HG03521 (cell line): ENCODE measurements around the gene ZFAND3.
"Not testable (repeated sequence)": the region's sequence is repeated elsewhere in the genome, so short reads cannot be mapped to it uniquely, and the experiment has no call there.

Source experiments
- ATAC-seq: cut with Tn5 transposase; IDR thresholded peaks from one replicate; pipeline ENCODE4 v1.9.1; 2021; ENCODE audit warnings: mild to moderate bottlenecking, moderate library complexity; ENCODE audit not compliant: unreplicated experiment

ZFAND3 gene

DNA sequence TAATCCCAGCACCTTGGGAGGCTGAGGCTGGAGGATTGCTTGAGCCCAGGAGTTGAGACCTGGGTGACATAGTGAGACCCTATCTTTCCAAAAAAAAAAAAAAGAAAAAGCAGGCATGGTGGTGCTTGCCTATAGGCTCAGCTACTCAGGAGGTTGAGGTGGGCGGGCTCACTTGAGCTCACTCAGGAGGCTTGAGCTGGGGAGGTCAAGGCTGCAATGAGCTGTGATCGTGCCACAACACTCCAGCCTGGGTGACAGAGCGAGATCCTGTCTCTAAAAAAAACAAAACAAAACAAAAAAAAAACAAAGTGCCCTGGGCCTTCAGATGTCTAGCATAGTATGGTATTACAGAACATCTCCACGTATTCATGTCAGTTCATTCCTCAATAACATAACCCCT lies 42.9 kb downstream of the ZFAND3 start:
- ATAC-seq = no peak

GRCh38 chr6:37862992-37863391 lies 43.5 kb downstream of the ZFAND3 start:
- ATAC-seq = no peak

- no peak for ATAC-seq
Measured at GRCh38 chr6:37864250-37864649, 44.7 kb downstream of the ZFAND3 start.

DNA sequence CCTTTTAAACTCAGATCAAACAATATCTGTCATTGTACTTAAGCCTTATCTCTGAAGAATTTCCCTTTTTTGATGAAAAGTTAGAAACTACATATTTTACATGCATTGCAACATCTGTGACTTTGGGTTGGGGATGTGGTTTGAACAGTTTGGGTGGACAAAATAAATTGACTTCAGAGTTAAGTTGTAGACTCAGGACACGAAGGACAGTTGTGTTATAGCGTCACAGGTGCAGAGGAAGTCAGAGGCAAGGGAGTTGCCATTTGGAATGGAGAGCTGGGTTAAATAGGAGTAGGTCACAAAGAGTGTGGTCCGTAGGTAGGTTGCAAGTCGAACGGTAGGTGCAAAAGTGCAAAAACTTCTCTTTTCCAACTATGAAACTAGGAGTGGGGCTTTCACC lies 46.0 kb downstream of the ZFAND3 start:
- no peak for ATAC-seq

- ATAC-seq = no peak
Measured at GRCh38 chr6:37866590-37867507, 47.3 kb downstream of the ZFAND3 start.

DNA sequence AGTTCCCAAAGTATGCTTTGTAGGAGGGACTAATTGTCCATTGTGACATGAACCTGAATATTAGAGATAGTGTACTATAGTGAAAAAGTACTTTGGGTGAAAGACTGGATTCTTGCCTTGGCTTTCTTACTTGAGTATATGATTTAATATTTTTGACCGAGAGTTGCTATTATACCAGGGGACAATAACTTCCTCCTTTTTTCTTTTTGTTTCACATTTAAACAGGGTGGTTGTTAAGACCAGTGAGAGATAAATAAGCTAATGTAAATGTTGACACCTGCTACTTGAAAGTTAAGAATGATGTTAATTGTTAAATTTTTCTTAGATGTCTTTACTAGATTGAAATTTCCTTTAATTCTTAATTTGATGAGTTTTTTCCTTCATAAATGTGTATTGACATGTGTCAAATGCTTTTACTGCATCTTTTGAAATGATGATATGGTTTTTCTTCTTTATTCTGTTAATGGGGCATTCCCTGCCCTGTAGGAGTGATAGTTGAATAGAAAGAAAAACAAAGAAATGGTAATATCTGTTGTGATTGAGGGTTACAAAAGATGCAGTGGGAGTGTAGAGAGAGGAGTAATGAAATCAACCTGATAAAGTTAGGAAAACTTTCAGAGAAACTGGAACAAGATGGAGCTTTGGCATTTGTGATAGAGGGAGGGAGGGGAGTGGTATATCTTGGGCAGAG lies 48.4 kb downstream of the ZFAND3 start:
- ATAC-seq = no peak

- no peak for ATAC-seq
Measured at GRCh38 chr6:37868447-37868825, 48.9 kb downstream of the ZFAND3 start.

GRCh38 chr6:37871616-37872372 lies 52.3 kb downstream of the ZFAND3 start:
- no peak for ATAC-seq

DNA sequence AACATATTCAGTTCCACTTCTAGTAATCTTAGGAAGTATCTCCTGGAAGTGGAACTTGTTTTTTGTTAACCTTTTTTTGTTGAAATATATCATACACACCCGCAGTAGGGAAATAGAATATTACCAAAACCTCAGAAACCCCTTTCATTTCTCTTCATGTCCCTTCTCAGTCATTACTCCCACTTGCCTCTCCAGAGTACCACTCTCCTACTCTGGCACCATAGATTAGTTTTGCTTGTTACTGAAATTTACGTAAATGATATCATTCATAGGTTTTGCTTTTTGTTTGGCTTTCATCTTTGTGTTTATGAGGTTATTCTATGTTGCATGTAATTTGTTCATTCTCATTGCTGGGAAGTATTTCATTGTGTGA lies 52.8 kb downstream of the ZFAND3 start:
- ATAC-seq = no peak

DNA sequence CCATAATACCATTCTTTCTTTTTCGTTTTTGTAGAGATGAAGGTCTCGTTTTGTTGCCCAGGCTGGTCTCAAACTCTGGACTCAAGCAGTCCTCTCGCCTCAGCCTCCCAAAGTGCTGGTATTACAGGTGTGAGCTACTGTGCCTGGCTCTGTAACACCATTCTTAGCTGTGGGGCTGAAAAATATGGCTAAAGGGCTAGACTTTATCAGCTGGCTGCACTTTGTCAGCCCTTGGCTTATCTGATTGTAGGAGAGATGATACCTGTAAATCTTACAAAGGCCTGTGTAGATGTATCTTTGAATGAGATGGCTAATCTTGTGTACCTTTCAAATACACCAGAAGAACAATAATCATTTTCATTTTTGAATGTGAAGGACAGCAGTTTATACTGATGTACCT lies 55.2 kb downstream of the ZFAND3 start:
- ATAC-seq = no peak

- no peak for ATAC-seq
Measured at GRCh38 chr6:37875561-37876309, 56.2 kb downstream of the ZFAND3 start.

DNA sequence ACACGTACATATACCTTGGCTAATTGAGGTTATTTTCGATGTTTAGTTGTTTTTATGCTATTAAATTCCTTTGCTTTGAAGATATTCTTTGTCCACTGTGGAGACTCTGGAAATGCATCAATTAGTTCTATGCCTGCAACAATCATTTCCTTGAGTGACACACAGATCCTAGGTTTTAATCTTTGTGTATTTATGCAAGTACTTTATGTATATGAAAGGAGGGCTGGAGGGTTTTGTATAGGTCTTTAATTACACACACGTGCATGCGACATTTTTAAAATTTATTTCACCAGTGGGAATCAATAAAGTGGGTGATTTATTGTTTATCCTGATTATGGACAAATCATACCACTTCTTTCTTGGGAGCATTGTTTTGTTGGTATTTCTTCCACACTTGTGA lies 57.3 kb downstream of the ZFAND3 start:
- no peak for ATAC-seq

- no peak for ATAC-seq
Measured at GRCh38 chr6:37877373-37878149, 58.0 kb downstream of the ZFAND3 start.

GRCh38 chr6:37878150-37878710 lies 58.7 kb downstream of the ZFAND3 start:
- ATAC-seq = no peak

GRCh38 chr6:37880602-37881001 lies 61.1 kb downstream of the ZFAND3 start:
- not testable (repeated sequence) for ATAC-seq

GRCh38 chr6:37882292-37882691 lies 62.8 kb downstream of the ZFAND3 start:
- no peak for ATAC-seq

DNA sequence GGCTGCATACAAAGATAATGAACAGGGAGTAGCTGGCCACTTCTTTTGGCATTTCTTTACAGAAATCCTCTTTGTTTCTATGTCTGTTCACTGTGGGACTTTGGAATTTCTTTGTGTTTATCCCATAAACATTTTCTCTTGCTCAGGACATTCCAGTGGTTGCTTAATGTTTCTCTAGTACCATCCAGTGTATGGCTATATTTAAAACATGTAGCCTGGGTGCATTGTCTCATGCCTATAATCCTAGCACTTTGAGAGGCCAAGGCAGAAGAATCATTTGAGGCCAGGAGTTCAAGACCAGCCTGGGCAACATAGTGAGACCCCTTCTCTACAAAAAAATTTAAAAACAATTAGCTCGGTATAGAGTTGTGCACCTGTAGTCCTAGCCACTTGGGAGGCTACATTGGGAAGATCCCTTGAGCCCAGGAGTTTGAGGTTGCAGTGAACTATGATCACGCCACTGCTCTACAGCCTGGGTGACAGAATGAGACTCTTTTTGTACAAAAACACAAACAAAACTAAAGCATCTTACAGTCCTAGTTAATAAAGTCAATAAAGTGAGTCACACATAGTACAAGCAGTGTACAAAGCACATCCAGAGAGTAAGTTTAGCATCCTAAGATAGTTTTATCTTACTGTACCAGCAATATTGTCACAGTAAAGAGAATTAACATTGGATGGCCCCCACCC lies 63.3 kb downstream of the ZFAND3 start:
- ATAC-seq = no peak

GRCh38 chr6:37884548-37884947 lies 65.0 kb downstream of the ZFAND3 start:
- ATAC-seq = no peak

GRCh38 chr6:37889051-37889450 lies 69.5 kb downstream of the ZFAND3 start:
- ATAC-seq = no peak
